SK-N-SH treated with all-trans-retinoic acid at 6 μM for 48 hours (cell line): ENCODE measurements around the gene BUB1B.

ENCODE experiments used
- ATAC-seq: fragments of 200-7000 bp; cut with Tn5 transposase; 3 replicates; pipeline ENCODE4 v1.9.1; 2020; ENCODE audit warnings: mild to moderate bottlenecking, moderate library complexity
- CSDC2 ChIP-seq: fragments of 250-450 bp; sonication (Bioruptor Pico); IDR thresholded peaks from 2 replicates; pipeline ENCODE4 v1.5.0; 2020; ENCODE audit warnings: mild to moderate bottlenecking, moderate library complexity
- CSRNP3 ChIP-seq: fragments of 250-450 bp; sonication (Bioruptor Pico); IDR thresholded peaks from 2 replicates; pipeline ENCODE4 v1.5.1; 2021; ENCODE audit warnings: mild to moderate bottlenecking, moderate library complexity
- ISL1 ChIP-seq: fragments of 250-450 bp; sonication (Bioruptor Pico); IDR thresholded peaks from 2 replicates; pipeline ENCODE4 v2.1.2; 2022; ENCODE audit warnings: mild to moderate bottlenecking, moderate library complexity
- OSR1 ChIP-seq: fragments of 250-450 bp; sonication (Bioruptor Pico); IDR thresholded peaks from 2 replicates; pipeline ENCODE4 v1.8.0; 2022; ENCODE audit warnings: moderate library complexity, mild to moderate bottlenecking, inconsistent platforms
- PPARA ChIP-seq: fragments of 250-450 bp; sonication (Bioruptor Pico); IDR thresholded peaks from 2 replicates; pipeline ENCODE4 v1.5.0; 2020; ENCODE audit warnings: mild to moderate bottlenecking, borderline replicate concordance
- TCF4 ChIP-seq: fragments of 250-450 bp; sonication (Bioruptor Pico); IDR thresholded peaks from 2 replicates; pipeline ENCODE4 v1.8.0; 2021; ENCODE audit warnings: mild to moderate bottlenecking, moderate library complexity, borderline replicate concordance
- ZC3H10 ChIP-seq: fragments of 250-450 bp; sonication (Bioruptor Pico); IDR thresholded peaks from 2 replicates; pipeline ENCODE4 v1.5.1; 2021; ENCODE audit warnings: mild to moderate bottlenecking, moderate library complexity
- ZFP3 ChIP-seq: fragments of 250-450 bp; sonication (Bioruptor Pico); IDR thresholded peaks from 2 replicates; pipeline ENCODE4 v1.5.0; 2020; ENCODE audit warnings: mild to moderate bottlenecking, moderate library complexity
- ZFP30 ChIP-seq: fragments of 450-650 bp; formaldehyde crosslinking; IDR thresholded peaks from 2 replicates; pipeline ENCODE4 v1.5.0; 2022; ENCODE audit warnings: mild to moderate bottlenecking, moderate library complexity
- ZNF70 ChIP-seq: fragments of 450-650 bp; formaldehyde crosslinking; IDR thresholded peaks from 2 replicates; pipeline ENCODE4 v1.5.0; 2020; ENCODE audit warnings: mild to moderate bottlenecking, moderate library complexity
- ZNF8 ChIP-seq: fragments of 450-650 bp; formaldehyde crosslinking; IDR thresholded peaks from 2 replicates; pipeline ENCODE4 v1.5.0; 2020; ENCODE audit warnings: mild to moderate bottlenecking, moderate library complexity
- TF ChIP-seq, protein P1 (sequence below): fragments of 250-450 bp; sonication (Bioruptor Pico); IDR thresholded peaks from 2 replicates; pipeline ENCODE4 v1.8.0; 2021; ENCODE audit warnings: low read depth, mild to moderate bottlenecking, moderate library complexity, borderline replicate concordance
- TF ChIP-seq, protein P2 (sequence below): fragments of 250-450 bp; sonication (Bioruptor Pico); IDR thresholded peaks from 2 replicates; pipeline ENCODE4 v1.5.1; 2020; ENCODE audit warnings: low read depth, mild to moderate bottlenecking, moderate library complexity

BUB1B gene

GRCh38 chr15:40266828-40267304, 106.0 kb downstream of the BUB1B start (continued):
- TF ChIP-seq, protein P1, sequence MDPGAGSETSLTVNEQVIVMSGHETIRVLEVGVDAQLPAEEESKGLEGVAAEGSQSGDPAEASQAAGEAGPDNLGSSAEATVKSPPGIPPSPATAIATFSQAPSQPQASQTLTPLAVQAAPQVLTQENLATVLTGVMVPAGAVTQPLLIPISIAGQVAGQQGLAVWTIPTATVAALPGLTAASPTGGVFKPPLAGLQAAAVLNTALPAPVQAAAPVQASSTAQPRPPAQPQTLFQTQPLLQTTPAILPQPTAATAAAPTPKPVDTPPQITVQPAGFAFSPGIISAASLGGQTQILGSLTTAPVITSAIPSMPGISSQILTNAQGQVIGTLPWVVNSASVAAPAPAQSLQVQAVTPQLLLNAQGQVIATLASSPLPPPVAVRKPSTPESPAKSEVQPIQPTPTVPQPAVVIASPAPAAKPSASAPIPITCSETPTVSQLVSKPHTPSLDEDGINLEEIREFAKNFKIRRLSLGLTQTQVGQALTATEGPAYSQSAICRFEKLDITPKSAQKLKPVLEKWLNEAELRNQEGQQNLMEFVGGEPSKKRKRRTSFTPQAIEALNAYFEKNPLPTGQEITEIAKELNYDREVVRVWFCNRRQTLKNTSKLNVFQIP (CRISPR knock-in tag): no peak

DNA sequence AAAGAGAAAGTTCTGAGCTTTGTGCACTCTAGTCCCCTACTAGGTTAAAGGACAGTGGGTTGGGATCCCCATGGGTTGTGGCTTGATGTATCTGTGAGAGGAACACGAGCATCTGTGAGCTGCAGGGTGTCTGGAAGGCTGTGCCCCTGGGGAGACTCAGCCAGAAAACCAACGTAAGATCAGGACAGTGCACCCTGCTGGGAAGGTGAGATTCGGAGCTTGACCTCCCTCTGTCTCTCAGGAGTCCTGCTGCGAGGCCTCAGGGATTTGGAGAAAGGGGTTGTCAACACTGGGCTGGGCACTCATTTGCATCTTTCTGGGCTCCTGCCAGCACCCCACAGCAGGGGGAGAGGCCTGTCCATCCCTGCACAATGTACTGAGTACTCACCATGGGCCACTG, 106.8 kb downstream of the BUB1B start:
- ATAC-seq: no peak
- TF ChIP-seq PPARA (CRISPR knock-in tag) (no peak), TCF4 (CRISPR knock-in tag) (no peak), ZNF70 (CRISPR knock-in tag) (no peak), ZC3H10 (CRISPR knock-in tag) (no peak), CSDC2 (CRISPR knock-in tag) (no peak), ZNF8 (CRISPR knock-in tag) (no peak), ZFP30 (no peak)
- TF ChIP-seq, protein P2, sequence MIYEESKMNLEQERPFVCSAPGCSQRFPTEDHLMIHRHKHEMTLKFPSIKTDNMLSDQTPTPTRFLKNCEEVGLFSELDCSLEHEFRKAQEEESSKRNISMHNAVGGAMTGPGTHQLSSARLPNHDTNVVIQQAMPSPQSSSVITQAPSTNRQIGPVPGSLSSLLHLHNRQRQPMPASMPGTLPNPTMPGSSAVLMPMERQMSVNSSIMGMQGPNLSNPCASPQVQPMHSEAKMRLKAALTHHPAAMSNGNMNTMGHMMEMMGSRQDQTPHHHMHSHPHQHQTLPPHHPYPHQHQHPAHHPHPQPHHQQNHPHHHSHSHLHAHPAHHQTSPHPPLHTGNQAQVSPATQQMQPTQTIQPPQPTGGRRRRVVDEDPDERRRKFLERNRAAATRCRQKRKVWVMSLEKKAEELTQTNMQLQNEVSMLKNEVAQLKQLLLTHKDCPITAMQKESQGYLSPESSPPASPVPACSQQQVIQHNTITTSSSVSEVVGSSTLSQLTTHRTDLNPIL (CRISPR knock-in tag): no peak

DNA sequence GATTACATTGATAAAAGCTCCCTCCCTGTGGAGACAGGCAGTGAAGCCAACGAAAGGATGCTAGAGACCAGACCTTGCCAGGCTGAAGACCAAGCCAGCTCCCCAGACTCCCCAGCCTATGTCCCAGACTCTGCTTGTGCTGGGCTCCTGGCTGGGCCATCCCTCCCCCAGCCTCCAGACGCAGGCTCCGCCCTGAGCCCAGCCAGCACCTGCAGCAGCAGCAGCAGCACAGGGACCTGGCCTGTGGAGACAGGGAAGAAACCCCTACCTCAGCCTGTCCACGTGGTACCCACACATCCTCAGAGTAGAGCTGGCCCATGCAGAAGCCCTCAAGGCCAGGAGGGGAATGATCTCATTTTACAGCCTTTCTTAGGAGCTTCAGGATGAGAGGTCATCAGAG, 108.7 kb downstream of the BUB1B start:
- no peak for ATAC-seq
- TF ChIP-seq, protein P2 (CRISPR knock-in tag): no peak
- TF ChIP-seq ZFP30: no peak
- TF ChIP-seq OSR1 (CRISPR knock-in tag): no peak
- TF ChIP-seq PPARA (CRISPR knock-in tag): no peak
- TF ChIP-seq CSRNP3 (CRISPR knock-in tag): no peak

GRCh38 chr15:40270246-40270995, 109.6 kb downstream of the BUB1B start:
- no peak for TF ChIP-seq ZFP3 (CRISPR knock-in tag)
- no peak for TF ChIP-seq ISL1 (CRISPR knock-in tag)
- TF ChIP-seq, protein P1 (CRISPR knock-in tag): no peak
- no peak for TF ChIP-seq TCF4 (CRISPR knock-in tag)
- TF ChIP-seq, all 23 proteins: peak for 0
- ATAC-seq: no peak
